Brain microvascular endothelial cell (primary cell): ENCODE results near the gene SCN3A.
A peak's percentile ranks its signal among the peaks of the same experiment; 100 is the strongest.

Experiments used
- DNase-seq: peaks from one replicate; pipeline ENCODE4 v3.0.0-alpha.2; 2020
- H3K27ac ChIP-seq: fragments of 250-450 bp; sonication (Bioruptor Pico); 2 replicates; pipeline ENCODE4 v1.5.1; 2020; ENCODE audit warnings: mild to moderate bottlenecking, moderate library complexity
- H3K27me3 ChIP-seq: fragments of 250-450 bp; sonication (Bioruptor Pico); replicated peaks from 2 replicates; pipeline ENCODE4 v1.5.1; 2020; ENCODE audit warnings: mild to moderate bottlenecking
- H3K36me3 ChIP-seq: fragments of 250-450 bp; sonication (Bioruptor Pico); replicated peaks from 2 replicates; pipeline ENCODE4 v1.5.1; 2020; ENCODE audit warnings: mild to moderate bottlenecking
- H3K4me3 ChIP-seq: 2 replicates; pipeline ENCODE4 v1.5.1; 2011; ENCODE audit warnings: low read depth, mild to moderate bottlenecking, control low read depth, low read length, moderate library complexity
- CTCF ChIP-seq: IDR thresholded peaks from 2 replicates; pipeline ENCODE4 v1.5.1; 2011; ENCODE audit warnings: low read depth, mild to moderate bottlenecking, moderate library complexity, low read length, control low read depth, inconsistent platforms; ENCODE audit errors: missing control alignments
- in situ Hi-C: cut with HindIII; loops from 2 replicates; pipeline ENCODE4 v1.10.0; 2017; ENCODE audit warnings: low sequenced_read_pairs, low pct_ligation_motif_present

The SCN3A gene

GRCh38 chr2:165120740-165121467 is 82.9 kb downstream of the SCN3A start:
- no peak for TF ChIP-seq CTCF
- in situ Hi-C loops = no loop called here
- no peaks in the 10 kb centered on the region for H3K27me3 ChIP-seq
- H3K4me3 ChIP-seq = no peak overlapping the region
- no peak overlapping the region for H3K27ac ChIP-seq
- DNase-seq = no peak
- no peaks in the 10 kb centered on the region for H3K36me3 ChIP-seq

GRCh38 chr2:165115258-165115657 is 88.6 kb downstream of the SCN3A start:
- in situ Hi-C loops = no loop called here
- no peak for TF ChIP-seq CTCF

GRCh38 chr2:165114346-165114939 is 89.4 kb downstream of the SCN3A start:
- peak; percentile 82 for DNase-seq
- Histone ChIP-seq H3K36me3 (no peaks in the 10 kb centered on the region), H3K27ac (peak overlapping the region; percentile 35), H3K27me3 (no peaks in the 10 kb centered on the region), H3K4me3 (no peak overlapping the region)
- TF ChIP-seq CTCF = no peak
- in situ Hi-C loops = no loop called here

More at GRCh38 chr2:165115258-165115657, 88.6 kb downstream of the SCN3A start:
- no peaks in the 10 kb centered on the region for H3K36me3 ChIP-seq
- no peaks in the 10 kb centered on the region for H3K27me3 ChIP-seq
- no peak overlapping the region for H3K4me3 ChIP-seq
- H3K27ac ChIP-seq = no peak overlapping the region
- no peak for DNase-seq

- Histone ChIP-seq H3K27ac (peak overlapping the region; percentile 35), H3K27me3 (no peaks in the 10 kb centered on the region), H3K4me3 (no peak overlapping the region), H3K36me3 (no peaks in the 10 kb centered on the region)
- in situ Hi-C loops = no loop called here
- DNase-seq = peak; percentile 45
- no peak for TF ChIP-seq CTCF
Observed at GRCh38 chr2:165113414-165113813, 90.4 kb downstream of the SCN3A start.

GRCh38 chr2:165112789-165113188 is 91.1 kb downstream of the SCN3A start:
- Histone ChIP-seq H3K27me3 (no peaks in the 10 kb centered on the region), H3K27ac (no peak overlapping the region), H3K36me3 (no peaks in the 10 kb centered on the region), H3K4me3 (no peak overlapping the region)
- TF ChIP-seq CTCF = no peak
- DNase-seq = no peak
- in situ Hi-C loops = no loop called here
